ENCODE measurements around the gene SLC7A14.

Gene SLC7A14

DNA sequence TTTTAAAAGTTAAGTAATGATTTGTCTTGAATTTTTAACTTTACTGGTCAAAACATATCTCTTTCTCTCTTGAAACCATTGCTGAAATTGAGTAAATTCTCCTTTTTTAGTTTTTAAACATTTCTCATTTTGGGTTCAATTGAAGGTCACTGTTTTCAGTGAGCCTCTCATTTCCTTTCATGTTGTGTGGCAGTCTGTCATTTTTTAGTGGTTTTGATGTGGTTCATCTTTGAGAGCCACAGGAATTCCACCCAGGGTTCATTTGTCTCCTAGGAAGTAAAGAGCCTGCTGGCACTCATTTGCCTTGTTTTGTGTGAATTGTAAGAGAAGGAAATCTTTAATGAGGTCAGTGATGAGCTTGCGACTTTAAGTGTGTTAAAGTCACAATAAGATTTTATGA, 156.8 kb downstream of the SLC7A14 start:
- TF ChIP-seq, protein P1, sequence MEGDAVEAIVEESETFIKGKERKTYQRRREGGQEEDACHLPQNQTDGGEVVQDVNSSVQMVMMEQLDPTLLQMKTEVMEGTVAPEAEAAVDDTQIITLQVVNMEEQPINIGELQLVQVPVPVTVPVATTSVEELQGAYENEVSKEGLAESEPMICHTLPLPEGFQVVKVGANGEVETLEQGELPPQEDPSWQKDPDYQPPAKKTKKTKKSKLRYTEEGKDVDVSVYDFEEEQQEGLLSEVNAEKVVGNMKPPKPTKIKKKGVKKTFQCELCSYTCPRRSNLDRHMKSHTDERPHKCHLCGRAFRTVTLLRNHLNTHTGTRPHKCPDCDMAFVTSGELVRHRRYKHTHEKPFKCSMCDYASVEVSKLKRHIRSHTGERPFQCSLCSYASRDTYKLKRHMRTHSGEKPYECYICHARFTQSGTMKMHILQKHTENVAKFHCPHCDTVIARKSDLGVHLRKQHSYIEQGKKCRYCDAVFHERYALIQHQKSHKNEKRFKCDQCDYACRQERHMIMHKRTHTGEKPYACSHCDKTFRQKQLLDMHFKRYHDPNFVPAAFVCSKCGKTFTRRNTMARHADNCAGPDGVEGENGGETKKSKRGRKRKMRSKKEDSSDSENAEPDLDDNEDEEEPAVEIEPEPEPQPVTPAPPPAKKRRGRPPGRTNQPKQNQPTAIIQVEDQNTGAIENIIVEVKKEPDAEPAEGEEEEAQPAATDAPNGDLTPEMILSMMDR (IDR thresholded peaks at IDR 0.05; ENCODE audit: low read depth, low read length, missing control alignments): no peak
- peak; percentile 27 for DNase-seq (ENCODE audit: low read depth)
- H3K4me3 ChIP-seq (ENCODE audit: low read depth, low read length): no peak overlapping the region

DNA sequence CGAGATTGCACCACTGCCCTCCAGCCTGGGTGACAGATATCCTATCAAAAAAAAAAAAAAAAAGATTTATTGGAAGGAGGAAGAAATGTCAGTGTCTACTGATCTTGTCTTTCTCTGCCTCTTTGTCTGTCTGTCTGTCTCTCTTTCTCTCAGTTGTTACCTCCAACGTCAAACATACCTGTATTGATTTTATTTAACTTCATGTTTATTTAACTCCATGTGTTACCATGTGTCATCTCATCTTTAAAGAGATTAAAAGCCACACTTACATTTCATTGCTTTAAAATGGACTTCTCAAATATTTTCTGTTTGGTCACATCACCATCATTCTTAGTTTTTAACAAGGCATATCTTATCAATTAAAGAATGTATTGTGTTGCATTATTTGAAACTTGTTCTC, 157.8 kb downstream of the SLC7A14 start:
- DNase-seq (ENCODE audit: low read depth): no peak
- TF ChIP-seq, protein P1 (IDR thresholded peaks at IDR 0.05; ENCODE audit: low read depth, low read length, missing control alignments): no peak
- H3K4me3 ChIP-seq (ENCODE audit: low read depth, low read length): no peak overlapping the region

DNA sequence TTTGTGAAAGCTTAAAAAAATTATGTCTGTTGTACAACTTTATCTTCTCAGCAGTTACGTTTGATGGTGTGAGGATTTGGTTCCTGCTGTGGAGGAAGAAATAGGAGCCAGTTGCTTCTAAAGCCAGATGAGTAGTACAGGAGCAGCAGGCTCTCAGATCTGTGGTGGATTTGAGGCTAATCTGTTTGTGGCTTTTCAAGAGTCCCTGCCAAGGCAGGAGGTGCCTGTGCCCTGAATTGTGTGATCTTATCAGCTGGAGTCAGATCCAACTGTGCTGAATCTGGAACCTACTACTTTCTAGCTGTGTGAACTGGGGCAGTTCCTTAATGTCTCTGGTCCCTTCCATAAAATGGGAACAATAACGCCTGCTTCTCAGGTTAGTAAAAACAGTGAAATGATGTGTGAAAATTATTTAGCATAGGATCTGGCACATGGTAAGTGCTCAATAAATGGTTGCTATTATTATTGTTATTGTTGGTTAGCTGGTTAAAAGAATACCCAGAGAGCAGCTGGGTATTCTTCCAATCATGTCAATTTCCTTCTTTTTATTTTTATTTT, 159.6 kb downstream of the SLC7A14 start:
- no peak for DNase-seq (ENCODE audit: low read depth)
- H3K4me3 ChIP-seq (ENCODE audit: low read depth, low read length): no peak overlapping the region
- TF ChIP-seq, protein P1 (IDR thresholded peaks at IDR 0.05; ENCODE audit: low read depth, low read length, missing control alignments): no peak

DNA sequence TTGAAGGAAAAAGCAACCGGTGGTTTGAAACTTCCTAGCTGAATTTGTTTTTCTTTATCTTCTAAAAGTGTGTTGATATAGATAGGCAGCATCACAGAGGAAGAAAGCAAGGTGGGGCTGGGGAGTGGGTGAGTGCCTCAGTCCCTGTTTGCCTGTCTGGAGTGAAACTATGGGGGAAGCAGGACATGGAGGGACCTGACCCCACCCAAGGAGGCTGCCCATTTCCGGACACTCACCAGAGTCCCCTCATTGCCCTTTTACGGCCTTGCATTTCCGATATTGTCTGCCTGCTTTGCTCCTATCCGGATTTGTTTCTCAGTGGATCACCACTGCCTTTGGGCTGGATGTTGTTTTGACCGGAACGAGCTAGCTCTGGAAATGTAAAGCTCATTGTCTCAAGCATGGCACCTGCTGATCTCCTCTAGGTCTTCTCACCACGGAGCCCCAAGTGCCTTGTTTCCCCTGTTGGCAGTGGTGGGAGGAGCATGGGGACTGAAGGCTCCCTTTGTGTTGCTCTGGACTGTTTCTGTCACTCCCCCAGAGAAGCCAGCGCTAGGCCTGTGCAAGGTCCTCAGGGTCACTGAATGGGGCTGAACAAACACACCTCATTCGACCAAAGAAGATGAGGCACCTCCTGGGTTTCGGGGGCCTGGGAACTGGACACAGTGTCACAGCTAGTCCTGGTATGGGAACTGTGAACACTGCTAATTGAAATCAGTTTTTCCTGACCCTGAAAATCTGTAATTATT, 160.2 kb downstream of the SLC7A14 start:
- TF ChIP-seq, protein P1 (IDR thresholded peaks at IDR 0.05; ENCODE audit: low read depth, low read length, missing control alignments): no peak
- DNase-seq (ENCODE audit: low read depth): no peak
- H3K4me3 ChIP-seq (ENCODE audit: low read depth, low read length): no peak overlapping the region

DNA sequence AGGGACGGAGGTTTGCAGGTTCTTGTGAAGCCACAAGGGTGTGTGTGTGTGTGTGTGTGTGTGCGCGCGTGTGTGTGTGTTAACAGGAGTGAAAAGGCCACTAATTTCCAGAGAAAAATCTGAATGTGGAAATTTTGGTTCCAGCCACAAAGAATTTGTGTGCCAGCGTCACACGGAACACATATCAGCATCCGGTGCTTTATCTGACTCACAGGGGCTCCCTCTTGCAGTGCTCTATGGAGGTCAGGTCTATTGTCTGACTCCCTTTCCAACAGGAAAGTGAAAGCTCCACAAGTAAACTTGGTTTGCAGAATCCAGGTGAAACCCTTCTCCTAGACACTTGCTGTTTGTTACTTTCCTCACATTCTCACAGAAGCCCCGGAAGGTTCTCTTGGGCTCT, 161.0 kb downstream of the SLC7A14 start:
- TF ChIP-seq, protein P1 (IDR thresholded peaks at IDR 0.05; ENCODE audit: low read depth, low read length, missing control alignments): no peak
- DNase-seq (ENCODE audit: low read depth): no peak
- H3K4me3 ChIP-seq (ENCODE audit: low read depth, low read length): no peak overlapping the region

DNA sequence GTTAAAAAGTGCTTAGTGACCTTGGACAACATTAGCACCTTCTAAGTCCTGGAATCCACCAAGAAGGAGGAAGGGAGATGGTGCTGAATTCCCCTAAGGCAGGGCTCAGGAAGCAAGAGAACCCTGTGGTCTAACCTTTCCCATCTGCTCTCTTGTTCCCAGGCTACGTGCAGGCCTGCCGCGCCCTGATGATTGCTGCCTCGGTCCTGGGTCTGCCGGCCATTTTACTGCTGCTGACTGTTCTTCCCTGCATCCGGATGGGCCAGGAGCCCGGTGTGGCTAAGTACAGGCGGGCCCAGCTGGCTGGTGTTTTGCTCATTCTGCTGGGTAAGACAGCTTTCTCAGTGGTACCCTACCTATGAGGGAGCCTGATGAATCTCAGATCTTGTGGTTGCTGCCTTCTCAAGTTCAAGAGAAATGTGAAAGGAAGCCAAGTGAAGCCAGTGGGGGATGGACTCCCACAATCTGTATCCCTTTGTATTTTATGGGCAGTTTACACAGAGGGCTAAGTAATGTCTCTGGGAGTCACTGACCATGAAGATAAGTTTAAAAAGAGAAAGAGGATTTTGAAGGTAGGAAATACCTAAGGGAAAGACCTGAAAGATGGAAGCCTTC, 162.8 kb downstream of the SLC7A14 start:
- DNase-seq (ENCODE audit: low read depth): no peak
- no peak overlapping the region for H3K4me3 ChIP-seq (ENCODE audit: low read depth, low read length)
- TF ChIP-seq, protein P1 (IDR thresholded peaks at IDR 0.05; ENCODE audit: low read depth, low read length, missing control alignments): no peak

Measured in GM12864 (cell line).